GM12878 (cell line): ENCODE results near the gene MCM8. TPM values are rescaled to one million over a fixed set of nuclear protein-coding genes. Genes with fewer than 3 reads are reported as not detected.

Source experiments
- ATAC-seq: fragments of 200-7000 bp; cut with Tn5 transposase; 3 replicates; pipeline ENCODE4 v1.9.1; 2020; ENCODE audit warnings: mild to moderate bottlenecking, moderate library complexity
- BruUV-seq: library from RNA; stranded (reverse); fragments of 400-500 nt; replicated peaks from 2 replicates; lab custom pipeline; 2021; lab: Mats Ljungman, UMichigan
- CTCF ChIA-PET: fragments of 300-600 bp; sonication (Branson Sonifier 250); formaldehyde crosslinking; extraction: SDS; loops from one replicate; lab custom pipeline; 2021; ENCODE audit warnings: inconsistent platforms; lab: Yijun Ruan, JAX
- POLR2A ChIA-PET: fragments of 350-600 bp; formaldehyde crosslinking; extraction: SDS; loops from one replicate; lab custom pipeline; 2021; ENCODE audit warnings: inconsistent platforms; lab: Charles Lee
- RAD21 ChIA-PET: fragments of 300-600 bp; sonication (Branson Sonifier 250); formaldehyde crosslinking; loops from one replicate; lab custom pipeline; 2023; ENCODE audit warnings: antibody characterized with exemption; ENCODE audit not compliant: unreplicated experiment; lab: Charles Lee
- SMC1A ChIA-PET: fragments of 300-600 bp; sonication (Branson Sonifier 250); formaldehyde crosslinking; loops from one replicate; lab custom pipeline; 2023; ENCODE audit not compliant: unreplicated experiment, uncharacterized antibody; lab: Charles Lee
- DNase-seq: peaks from one replicate; pipeline ENCODE4 v3.0.0-alpha.2; 2011; ENCODE audit warnings: low read depth, low spot score
- FAIRE-seq: peaks from 3 replicates; lab custom pipeline; 2011; peaks lifted over from hg19 to GRCh38; lab: Jason Lieb, UNC
- H2AFZ ChIP-seq: 2 replicates; pipeline ENCODE4 v1.6.0; 2011; ENCODE audit warnings: low read depth, low read length, control low read depth; ENCODE audit not compliant: control insufficient read depth
- H3K27ac ChIP-seq: 2 replicates; pipeline ENCODE4 v1.5.1; 2011; ENCODE audit warnings: control low read depth; ENCODE audit not compliant: control insufficient read depth, insufficient read depth
- H3K27me3 ChIP-seq, 2 experiments: replicated peaks in 1 of 2; 2 replicates each; pipeline versions ENCODE4 v1.6.0 to v1.6.1; 2011; ENCODE audit warnings: low read length in 1 of 2; ENCODE audit not compliant: control insufficient read depth in 2 of 2, insufficient read depth in 2 of 2
- H3K36me3 ChIP-seq, 2 experiments: 2 replicates each; pipeline ENCODE4 v1.5.1; 2011; ENCODE audit warnings: low read length in 1 of 2; ENCODE audit not compliant: control insufficient read depth in 2 of 2, insufficient read depth in 2 of 2
- H3K4me1 ChIP-seq: 2 replicates; pipeline ENCODE4 v1.6.1; 2011; ENCODE audit warnings: mild to moderate bottlenecking, low read length, moderate library complexity, mixed read lengths; ENCODE audit not compliant: control insufficient read depth, insufficient read depth
- H3K4me2 ChIP-seq: 2 replicates; pipeline ENCODE4 v1.6.0; 2011; ENCODE audit warnings: control low read depth; ENCODE audit not compliant: control insufficient read depth, insufficient read depth
- H3K4me3 ChIP-seq: fragments of 200-600 bp; sonication (generic); 2 replicates; pipeline ENCODE4 v1.5.1; 2016
- H3K79me2 ChIP-seq: 2 replicates; pipeline ENCODE4 v1.6.0; 2011; ENCODE audit warnings: low read length; ENCODE audit not compliant: control insufficient read depth, insufficient read depth
- H3K9ac ChIP-seq: 2 replicates; pipeline ENCODE4 v1.8.0; 2011; ENCODE audit warnings: low read length, control low read depth, mixed read lengths; ENCODE audit not compliant: control insufficient read depth, insufficient read depth
- H3K9me3 ChIP-seq: replicated peaks from 3 replicates; pipeline ENCODE4 v1.5.1; 2011; ENCODE audit warnings: mild to moderate bottlenecking, low read length; ENCODE audit not compliant: control insufficient read depth, insufficient read depth
- H4K20me1 ChIP-seq: 2 replicates; pipeline ENCODE4 v1.6.0; 2011; ENCODE audit not compliant: control insufficient read depth, insufficient read depth
- BACH1 ChIP-seq: fragments of 450-650 bp; IDR thresholded peaks from 2 replicates; pipeline ENCODE4 v1.6.1; 2017; ENCODE audit warnings: mild to moderate bottlenecking, borderline replicate concordance
- CREB1 ChIP-seq: IDR thresholded peaks from 2 replicates; pipeline ENCODE4 v1.6.1; 2012; ENCODE audit warnings: low read depth, mild to moderate bottlenecking, inconsistent platforms
- HSF1 ChIP-seq: fragments of 150-350 bp; IDR thresholded peaks from 2 replicates; pipeline ENCODE4 v1.6.1; 2014; ENCODE audit warnings: mild to moderate bottlenecking, low read depth, low read length
- MTA3 ChIP-seq: IDR thresholded peaks from 2 replicates; pipeline ENCODE4 v1.6.1; 2012; ENCODE audit warnings: low read length, inconsistent platforms, borderline replicate concordance
- MYC ChIP-seq: IDR thresholded peaks from 2 replicates; pipeline ENCODE4 v1.6.1; 2011; ENCODE audit warnings: mild to moderate bottlenecking, low read length, moderate library complexity, inconsistent platforms; ENCODE audit not compliant: insufficient read depth, insufficient replicate concordance, insufficient read length, severe bottlenecking
- NBN ChIP-seq: fragments of 450-650 bp; IDR thresholded peaks from 2 replicates; pipeline ENCODE4 v1.6.1; 2016
- NFIC ChIP-seq: IDR thresholded peaks from 2 replicates; pipeline ENCODE4 v1.6.1; 2012; ENCODE audit warnings: low read depth, mild to moderate bottlenecking, inconsistent platforms, low read length, moderate library complexity
- NKRF ChIP-seq: fragments of 450-650 bp; conservative IDR thresholded peaks from 2 replicates; pipeline ENCODE4 v1.6.1; 2017; ENCODE audit warnings: mild to moderate bottlenecking, moderate library complexity
- PBX3 ChIP-seq: IDR thresholded peaks from 2 replicates; pipeline ENCODE4 v1.6.1; 2011; ENCODE audit warnings: mild to moderate bottlenecking, low read depth, low read length, moderate library complexity; ENCODE audit not compliant: insufficient replicate concordance
- ZBTB40 ChIP-seq: fragments of 450-650 bp; IDR thresholded peaks from 2 replicates; pipeline ENCODE4 v1.6.1; 2016; ENCODE audit warnings: mild to moderate bottlenecking, moderate library complexity, borderline replicate concordance
- ZNF217 ChIP-seq: fragments of 450-650 bp; IDR thresholded peaks from 2 replicates; pipeline ENCODE4 v1.6.1; 2017; ENCODE audit warnings: antibody characterized with exemption, mild to moderate bottlenecking
- WGBS: methylation state at CpG from one replicate; pipeline ENCODE4 v1.1.6; 2016; ENCODE audit warnings: low lambda C conversion rate; ENCODE audit not compliant: insufficient replicate concordance, insufficient coverage; ENCODE audit errors: missing lambda C conversion rate; 5-methylcytosine and 5-hydroxymethylcytosine counted together
- in situ Hi-C: fragments of 300-500 bp; cut with MboI; formaldehyde crosslinking; loops from 9 replicates; pipeline ENCODE4 v1.14.3; 2018; ENCODE audit warnings: mixed read lengths
- intact Hi-C: fragments of 100-400 bp; cut with micrococcal nuclease; formaldehyde crosslinking; loops from one replicate; pipeline ENCODE4 v1.14.2; 2022; ENCODE audit not compliant: unreplicated experiment
- polyA plus RNA-seq, 11 experiments: library from polyadenylated mRNA; depleted of rRNA in 4 of 11; unstranded in 6 of 11; stranded (reverse) in 5 of 11; fragments of >200 nt; fragmentation: Nextera tagmentation in 4 of 11; fragmentation: Illumina TruSeq in 1 of 11; extraction: Ambion mirVana in 4 of 11; extraction: Trizol in 1 of 11; gene quantifications; 1 replicate in 1 of 11; 2 replicates in 10 of 11; pipeline versions ENCODE4 v1.2.1 to v1.2.3, GENCODE V29; 2011 to 2016; ENCODE audit warnings: inconsistent platforms in 2 of 11, missing spikeins in 2 of 11, low read depth in 1 of 11
- total RNA-seq, 4 experiments: library from RNA; depleted of rRNA in 3 of 4; stranded (reverse); fragments of >200 nt in 3 of 4; fragmentation: Illumina TruSeq in 1 of 4; extraction: Trizol in 1 of 4; gene quantifications; 2 replicates each; pipeline versions ENCODE4 v1.2.1 to v1.2.3, GENCODE V29; 2013 to 2021

Gene MCM8
- total and polyA plus RNA-seq, 10 of the 15 experiments (the other 5 are each of a cell fraction or from before 2014, with no cell fraction given), result 3.2 to 28.2 (median 16.0) TPM

GRCh38 chr20:6008254-6008653, 57.8 kb downstream of the MCM8 start (continued):
- no peak for TF ChIP-seq PBX3
- TF ChIP-seq ZNF217, result no peak
- TF ChIP-seq BACH1, result no peak
- TF ChIP-seq, all 136 proteins: peak for 0

- BruUV-seq, result no TSS peak
- FAIRE-seq (no peak), ATAC-seq (no peak), DNase-seq (no peak)
- Histone ChIP-seq H3K4me3 (no peak overlapping the region), H3K27ac (no peak overlapping the region), H3K27me3 (no peaks in the 10 kb centered on the region), H2AFZ (no peak overlapping the region), H3K4me1 (peaks cover 2% of the 10 kb centered on the region; the same call in 1 of the 2 replicates), H3K36me3 (peaks cover 1 to 17% of the 10 kb centered on the region in 2 experiments; a peak in 3 of 4 replicates), H3K79me2 (peaks cover 18% of the 10 kb centered on the region), H4K20me1 (no peaks in the 10 kb centered on the region), H3K4me2 (no peak overlapping the region), H3K9ac (no peak overlapping the region), H3K9me3 (no peaks in the 10 kb centered on the region)
- in situ Hi-C loops, result no loop called here
- intact Hi-C loops, result no loop called here
- WGBS, result over 99% methylated on average over 5 of the region's 5 CpGs
- ChIA-PET POLR2A (interaction anchor here (0.6 kb wide), 1 partner anchor 91 kb away, joined by 4 read pairs; no protein-coding TSS in a partner anchor), SMC1A (no interaction called here), RAD21 (no interaction called here), CTCF (interaction anchor here (0.6 kb wide), 1 partner anchor 459 kb away, joined by 3 read pairs; no protein-coding TSS in a partner anchor)
- no peak for TF ChIP-seq CREB1
- TF ChIP-seq MYC, result no peak
- no peak for TF ChIP-seq NKRF
- TF ChIP-seq NBN, result no peak
- no peak for TF ChIP-seq HSF1
- no peak for TF ChIP-seq ZBTB40
- TF ChIP-seq NFIC, result no peak
- no peak for TF ChIP-seq MTA3
- no peak for TF ChIP-seq PBX3
These were observed 61.7 kb downstream of the MCM8 start for GRCh38 chr20:6012179-6012578.
